Activated naive CD8-positive, alpha-beta T cell treated with anti-CD3 and anti-CD28 coated beads, Interleukin-2, amount 50 U/mL, for 24 hours (primary cell): ENCODE results near the gene TAF15.

ENCODE experiments used
- ATAC-seq: fragments of 150-1000 bp; cut with Tn5 transposase; one replicate; pipeline ENCODE4 v1.10.0; 2021
- DNase-seq: peaks from one replicate; pipeline ENCODE4 v3.0.0; 2021
- H3K27ac Mint-ChIP-seq: one replicate; pipeline ENCODE4 v1.8.0; 2021; ENCODE audit warnings: mild to moderate bottlenecking, mixed read lengths
- H3K27me3 Mint-ChIP-seq: one replicate; pipeline ENCODE4 v1.8.0; 2021; ENCODE audit warnings: mixed read lengths
- H3K36me3 Mint-ChIP-seq: one replicate; pipeline ENCODE4 v1.8.0; 2021; ENCODE audit warnings: low read depth, mixed read lengths
- H3K4me1 Mint-ChIP-seq: one replicate; pipeline ENCODE4 v1.8.0; 2021; ENCODE audit warnings: mixed read lengths
- H3K4me3 Mint-ChIP-seq: one replicate; pipeline ENCODE4 v1.8.0; 2021; ENCODE audit warnings: mild to moderate bottlenecking, moderate library complexity, mixed read lengths
- H3K9me3 Mint-ChIP-seq: one replicate; pipeline ENCODE4 v1.8.0; 2021; ENCODE audit warnings: mixed read lengths

Gene TAF15

DNA sequence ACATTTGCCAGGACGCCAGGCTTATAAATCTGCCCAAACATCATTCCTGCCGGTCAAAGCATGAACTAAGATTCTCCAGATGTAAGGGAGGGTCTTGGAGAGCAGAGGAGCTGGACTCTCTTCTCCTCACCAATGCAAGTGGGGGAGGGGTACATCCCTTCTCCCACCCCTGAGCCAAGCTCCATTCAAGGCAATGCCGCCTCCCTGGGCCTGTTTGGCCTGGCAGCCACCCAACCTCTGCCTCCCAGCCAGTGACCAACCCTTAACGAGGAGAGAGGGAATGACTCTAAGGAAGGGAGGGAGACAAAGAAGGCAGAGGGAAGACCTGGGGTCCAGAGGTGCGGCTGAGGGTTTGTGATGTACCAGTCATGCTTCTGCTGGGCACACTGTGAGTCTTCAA is 34.8 kb upstream of the TAF15 start:
- Mint-ChIP-seq H3K27me3 (peaks cover 7% of the 10 kb centered on the region), H3K36me3 (no peaks in the 10 kb centered on the region), H3K4me3 (no peak overlapping the region), H3K4me1 (no peaks in the 10 kb centered on the region), H3K27ac (no peak overlapping the region), H3K9me3 (no peaks in the 10 kb centered on the region)
- DNase-seq (no peak), ATAC-seq (no peak)

DNA sequence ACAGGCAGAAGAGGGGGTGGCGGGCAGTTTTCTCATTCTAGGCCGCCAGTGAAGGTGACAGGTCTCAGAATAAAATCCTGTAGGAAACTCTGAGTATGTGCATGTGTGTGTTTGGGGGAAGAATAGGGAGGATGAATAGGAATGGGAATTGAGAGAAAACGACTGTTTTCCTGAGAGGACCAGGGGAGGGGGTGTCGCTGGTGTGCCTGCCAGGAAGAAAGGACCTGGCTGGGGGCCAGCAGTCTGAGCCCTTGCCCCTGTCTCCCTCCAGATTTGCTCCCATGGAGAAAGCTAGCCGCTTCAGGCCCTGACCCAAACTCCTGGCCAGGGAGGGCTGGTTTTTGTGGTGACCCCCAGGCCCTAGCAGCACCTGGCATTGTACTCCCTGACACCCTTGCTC is 34.2 kb upstream of the TAF15 start:
- H3K4me1 Mint-ChIP-seq: no peaks in the 10 kb centered on the region
- H3K27me3 Mint-ChIP-seq: peaks cover 7% of the 10 kb centered on the region
- no peak overlapping the region for H3K4me3 Mint-ChIP-seq
- DNase-seq (no peak), ATAC-seq (no peak)
- no peak overlapping the region for H3K27ac Mint-ChIP-seq
- no peaks in the 10 kb centered on the region for H3K9me3 Mint-ChIP-seq
- H3K36me3 Mint-ChIP-seq: no peaks in the 10 kb centered on the region

DNA sequence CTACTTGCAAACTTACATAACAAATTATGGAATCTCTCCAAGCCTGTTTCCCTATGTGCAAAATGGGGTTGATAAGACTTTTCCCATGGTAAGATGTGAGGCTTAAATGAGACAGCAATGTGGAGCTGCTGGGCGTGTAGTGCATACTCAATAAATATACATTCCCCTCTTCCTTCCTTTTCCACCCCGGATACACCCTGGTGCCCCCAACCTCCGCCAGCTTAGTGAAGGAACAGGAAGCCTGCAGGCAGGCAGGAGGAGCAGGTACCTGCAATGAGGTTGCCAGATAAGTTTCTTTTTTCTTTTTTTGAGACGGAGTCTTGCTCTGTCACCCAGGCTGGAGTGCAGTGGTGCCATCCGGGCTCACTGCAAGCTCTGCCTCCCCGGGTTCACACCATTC is 33.7 kb upstream of the TAF15 start:
- no peaks in the 10 kb centered on the region for H3K36me3 Mint-ChIP-seq
- no peaks in the 10 kb centered on the region for H3K9me3 Mint-ChIP-seq
- H3K27ac Mint-ChIP-seq: no peak overlapping the region
- DNase-seq (no peak), ATAC-seq (no peak)
- no peaks in the 10 kb centered on the region for H3K4me1 Mint-ChIP-seq
- H3K27me3 Mint-ChIP-seq: peaks cover 7% of the 10 kb centered on the region
- H3K4me3 Mint-ChIP-seq: no peak overlapping the region

GRCh38 chr17:35778641-35779196 is 30.6 kb upstream of the TAF15 start:
- H3K36me3 Mint-ChIP-seq: no peaks in the 10 kb centered on the region
- no peaks in the 10 kb centered on the region for H3K9me3 Mint-ChIP-seq
- H3K4me3 Mint-ChIP-seq: no peak overlapping the region
- peaks cover 5% of the 10 kb centered on the region for H3K27me3 Mint-ChIP-seq
- DNase-seq (no peak), ATAC-seq (no peak)
- no peak overlapping the region for H3K27ac Mint-ChIP-seq
- H3K4me1 Mint-ChIP-seq: no peaks in the 10 kb centered on the region

DNA sequence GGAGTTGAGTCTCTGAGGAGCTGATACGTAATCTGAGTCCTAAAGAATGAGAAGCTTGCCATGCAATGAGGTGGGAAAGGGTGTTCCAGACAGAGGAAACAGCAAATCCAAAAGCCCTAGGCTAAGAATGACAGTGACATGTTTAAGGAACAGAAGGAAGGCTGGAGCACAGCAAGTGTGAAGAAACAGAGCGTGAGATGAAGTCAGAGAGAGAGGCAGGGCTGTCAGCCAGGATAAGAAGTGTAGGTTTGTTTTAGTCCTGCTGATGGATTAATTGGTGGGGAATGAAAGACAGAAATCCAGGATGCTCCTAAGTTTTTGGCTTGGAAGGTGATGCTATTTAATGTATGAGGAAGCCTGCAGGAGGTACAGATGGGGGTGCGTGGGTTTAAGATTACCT is 28.3 kb upstream of the TAF15 start:
- Mint-ChIP-seq H3K36me3 (no peaks in the 10 kb centered on the region), H3K4me1 (no peaks in the 10 kb centered on the region), H3K27me3 (peaks cover 3% of the 10 kb centered on the region), H3K27ac (no peak overlapping the region), H3K9me3 (no peaks in the 10 kb centered on the region), H3K4me3 (no peak overlapping the region)
- DNase-seq (no peak), ATAC-seq (no peak)

- H3K4me1 Mint-ChIP-seq: peaks cover 11% of the 10 kb centered on the region
- H3K4me3 Mint-ChIP-seq: no peak overlapping the region
- H3K27me3 Mint-ChIP-seq: no peaks in the 10 kb centered on the region
- DNase-seq: no peak
- no peak for ATAC-seq
- no peaks in the 10 kb centered on the region for H3K36me3 Mint-ChIP-seq
- no peaks in the 10 kb centered on the region for H3K9me3 Mint-ChIP-seq
- H3K27ac Mint-ChIP-seq: no peak overlapping the region
These were observed 24.4 kb upstream of the TAF15 start for GRCh38 chr17:35784895-35785294.

- H3K36me3 Mint-ChIP-seq: no peaks in the 10 kb centered on the region
- no peaks in the 10 kb centered on the region for H3K9me3 Mint-ChIP-seq
- DNase-seq: no peak
- peaks cover under 1% of the 10 kb centered on the region for H3K27me3 Mint-ChIP-seq
- ATAC-seq: no peak
- no peak overlapping the region for H3K27ac Mint-ChIP-seq
- H3K4me1 Mint-ChIP-seq: peaks cover 16% of the 10 kb centered on the region
- H3K4me3 Mint-ChIP-seq: no peak overlapping the region
These were observed 22.3 kb upstream of the TAF15 start for GRCh38 chr17:35786941-35787432.

GRCh38 chr17:35788477-35789368 is 20.6 kb upstream of the TAF15 start:
- no peak overlapping the region for H3K27ac Mint-ChIP-seq
- peak; percentile 65 for ATAC-seq

DNA sequence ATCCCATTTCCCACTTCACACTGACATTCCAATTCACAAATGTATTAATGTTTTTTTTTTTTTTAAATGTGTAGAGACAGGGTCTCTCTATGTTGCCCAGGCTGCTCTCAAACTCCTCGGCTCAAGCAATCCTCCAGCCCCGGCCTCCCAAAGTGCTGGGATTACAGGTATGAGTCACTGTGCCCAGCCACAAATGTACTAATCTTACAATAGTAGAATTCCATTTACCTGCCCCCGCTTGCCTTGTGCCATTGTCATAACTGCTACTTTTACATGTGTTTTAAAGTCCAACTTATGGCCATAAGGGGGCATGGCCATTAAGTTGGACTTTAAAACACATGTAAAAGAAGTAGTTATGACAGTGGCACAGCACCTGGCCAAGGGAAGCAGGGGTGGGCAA is 18.4 kb upstream of the TAF15 start:
- DNase-seq (no peak), ATAC-seq (no peak)
- Mint-ChIP-seq H3K27ac (no peak overlapping the region), H3K27me3 (peaks cover 23% of the 10 kb centered on the region), H3K4me1 (peaks cover 23% of the 10 kb centered on the region), H3K36me3 (no peaks in the 10 kb centered on the region), H3K9me3 (no peaks in the 10 kb centered on the region), H3K4me3 (no peak overlapping the region)

More at GRCh38 chr17:35788477-35789368, 20.6 kb upstream of the TAF15 start:
- no peak overlapping the region for H3K4me3 Mint-ChIP-seq
- no peaks in the 10 kb centered on the region for H3K36me3 Mint-ChIP-seq
- peaks cover 18% of the 10 kb centered on the region for H3K4me1 Mint-ChIP-seq
- peaks cover 10% of the 10 kb centered on the region for H3K27me3 Mint-ChIP-seq
- DNase-seq: no peak
- H3K9me3 Mint-ChIP-seq: no peaks in the 10 kb centered on the region

- ATAC-seq (no peak), DNase-seq (no peak)
- no peak overlapping the region for H3K4me3 Mint-ChIP-seq
- no peaks in the 10 kb centered on the region for H3K36me3 Mint-ChIP-seq
- H3K27ac Mint-ChIP-seq: no peak overlapping the region
- peaks cover 29% of the 10 kb centered on the region for H3K4me1 Mint-ChIP-seq
- peaks cover 32% of the 10 kb centered on the region for H3K27me3 Mint-ChIP-seq
- H3K9me3 Mint-ChIP-seq: no peaks in the 10 kb centered on the region
These were observed 17.5 kb upstream of the TAF15 start for GRCh38 chr17:35791681-35792350.

- H3K9me3 Mint-ChIP-seq: no peaks in the 10 kb centered on the region
- ATAC-seq: no peak
- H3K4me3 Mint-ChIP-seq: no peak overlapping the region
- no peak for DNase-seq
- no peak overlapping the region for H3K27ac Mint-ChIP-seq
- no peaks in the 10 kb centered on the region for H3K36me3 Mint-ChIP-seq
- H3K27me3 Mint-ChIP-seq: peaks cover 38% of the 10 kb centered on the region
- H3K4me1 Mint-ChIP-seq: peaks cover 29% of the 10 kb centered on the region
These were observed 16.0 kb upstream of the TAF15 start for GRCh38 chr17:35793257-35793656.

- DNase-seq: peak; percentile 60
- peaks cover 41% of the 10 kb centered on the region for H3K27me3 Mint-ChIP-seq
- no peaks in the 10 kb centered on the region for H3K36me3 Mint-ChIP-seq
- H3K4me3 Mint-ChIP-seq: peak within 1 kb of the TSS; percentile 66
- H3K9me3 Mint-ChIP-seq: no peaks in the 10 kb centered on the region
- peaks cover 19% of the 10 kb centered on the region for H3K4me1 Mint-ChIP-seq
- peak; percentile 71 for ATAC-seq
- no peak within 1 kb of the TSS for H3K27ac Mint-ChIP-seq
These were observed 14.0 kb upstream of the TAF15 start, which contains the start of gene MMP28 for GRCh38 chr17:35795007-35795870. Gene MMP28 (minus strand): TSS chr17:35795641. CDS start chr17:35795377, 264 bp downstream.

DNA sequence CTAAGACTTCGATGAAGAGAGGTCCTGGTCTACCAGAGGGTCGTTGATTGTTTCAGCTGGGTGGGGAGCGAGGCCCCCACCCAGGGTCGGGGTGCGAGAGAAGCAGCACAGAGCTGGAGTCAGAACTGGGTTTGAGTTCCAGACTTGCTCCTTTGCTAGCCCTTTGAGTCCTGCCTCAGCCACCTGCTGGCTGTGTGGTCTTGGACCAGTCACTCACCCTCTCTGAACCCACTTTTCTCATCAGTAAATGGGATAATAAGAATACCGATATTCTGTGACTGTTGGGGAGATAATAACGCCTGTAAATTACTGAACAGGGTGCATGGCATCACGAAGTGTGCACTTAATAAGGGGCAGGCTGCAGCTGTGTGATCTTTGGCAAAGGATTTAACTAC is 13.4 kb upstream of the TAF15 start:
- Mint-ChIP-seq H3K4me3 (peak overlapping the region; percentile 66), H3K27me3 (peaks cover 41% of the 10 kb centered on the region), H3K4me1 (peaks cover 14% of the 10 kb centered on the region), H3K9me3 (no peaks in the 10 kb centered on the region), H3K27ac (no peak overlapping the region), H3K36me3 (no peaks in the 10 kb centered on the region)
- ATAC-seq (no peak), DNase-seq (no peak)

DNA sequence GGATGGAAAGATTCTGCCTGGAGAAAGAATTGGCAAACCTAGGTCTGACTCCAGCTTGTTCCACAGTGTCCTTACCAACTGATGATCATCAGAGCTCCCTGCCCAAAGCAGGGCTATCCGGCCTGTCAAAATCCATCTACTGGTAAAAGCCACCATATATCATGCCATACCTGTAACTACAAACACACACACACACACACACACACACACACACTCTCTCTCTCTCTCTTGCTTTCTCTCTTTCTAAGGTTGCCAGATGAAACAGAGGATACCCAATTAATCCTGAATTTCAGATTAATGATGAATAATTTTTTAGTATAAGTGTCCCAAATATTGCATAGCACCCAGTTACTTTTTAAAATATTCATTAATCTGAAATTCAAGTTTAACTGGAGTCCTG is 12.3 kb upstream of the TAF15 start:
- ATAC-seq: no peak
- H3K27me3 Mint-ChIP-seq: peaks cover 41% of the 10 kb centered on the region
- DNase-seq: no peak
- H3K27ac Mint-ChIP-seq: no peak overlapping the region
- peaks cover 23% of the 10 kb centered on the region for H3K4me1 Mint-ChIP-seq
- H3K4me3 Mint-ChIP-seq: no peak overlapping the region
- no peaks in the 10 kb centered on the region for H3K9me3 Mint-ChIP-seq
- no peaks in the 10 kb centered on the region for H3K36me3 Mint-ChIP-seq
